GM18499 (cell line): Measurements from ENCODE around the gene RAPGEF4.

Source experiments
- ATAC-seq: cut with Tn5 transposase; IDR thresholded peaks from one replicate; pipeline ENCODE4 v1.9.1; 2021; ENCODE audit warnings: moderate number of reproducible peaks; ENCODE audit not compliant: insufficient read depth, unreplicated experiment

Gene RAPGEF4

GRCh38 chr2:172926785-172927640, 191.4 kb downstream of the RAPGEF4 start:
- no peak for ATAC-seq

- no peak for ATAC-seq
Measured at GRCh38 chr2:172927641-172928357, 192.2 kb downstream of the RAPGEF4 start.

GRCh38 chr2:172928756-172929155, 193.1 kb downstream of the RAPGEF4 start:
- no peak for ATAC-seq

GRCh38 chr2:172929644-172930043, 194.0 kb downstream of the RAPGEF4 start:
- ATAC-seq, result no peak

- no peak for ATAC-seq
Measured at GRCh38 chr2:172930871-172931255, 195.2 kb downstream of the RAPGEF4 start.

GRCh38 chr2:172931256-172931894, 195.7 kb downstream of the RAPGEF4 start:
- ATAC-seq, result no peak

GRCh38 chr2:172931918-172932520, 196.4 kb downstream of the RAPGEF4 start:
- no peak for ATAC-seq

- no peak for ATAC-seq
Measured at GRCh38 chr2:172937884-172938712, 202.5 kb downstream of the RAPGEF4 start.

GRCh38 chr2:172938713-172939375, 203.2 kb downstream of the RAPGEF4 start:
- no peak for ATAC-seq

GRCh38 chr2:172943539-172943938, 207.9 kb downstream of the RAPGEF4 start:
- ATAC-seq, result no peak

- no peak for ATAC-seq
Measured at GRCh38 chr2:172944022-172944793, 208.6 kb downstream of the RAPGEF4 start.

- ATAC-seq, result no peak
Measured at GRCh38 chr2:172944794-172945509, 209.3 kb downstream of the RAPGEF4 start.

GRCh38 chr2:172945510-172945850, 209.8 kb downstream of the RAPGEF4 start:
- no peak for ATAC-seq

GRCh38 chr2:172947461-172948153, 212.0 kb downstream of the RAPGEF4 start:
- ATAC-seq, result no peak

GRCh38 chr2:172949522-172949921, 213.9 kb downstream of the RAPGEF4 start:
- ATAC-seq, result no peak

GRCh38 chr2:172950565-172950964, 214.9 kb downstream of the RAPGEF4 start:
- ATAC-seq, result no peak

- no peak for ATAC-seq
Measured at GRCh38 chr2:172951554-172951953, 215.9 kb downstream of the RAPGEF4 start.
